ENCODE data around the gene AIG1.

Gene AIG1

GRCh38 chr6:143346004-143346403 is 285.3 kb downstream of the AIG1 start:
- Histone ChIP-seq H3K27ac (ENCODE audit: low read depth, low read length, poor library complexity, severe bottlenecking) (no peak overlapping the region), H3K4me3 (ENCODE audit: low read depth, low read length, poor library complexity, severe bottlenecking) (no peak overlapping the region), H3K9me2 (ENCODE audit: low read depth, low read length) (no peaks in the 10 kb centered on the region), H3K4me1 (ENCODE audit: insufficient read depth, low read length, severe bottlenecking) (no peaks in the 10 kb centered on the region), H3K79me2 (ENCODE audit: insufficient read depth, low read length) (no peaks in the 10 kb centered on the region), H3F3A (ENCODE audit: insufficient read depth, low read length) (no peaks in the 10 kb centered on the region; the same call in 1 of the 2 replicates), H3K36me3 (ENCODE audit: insufficient read depth, low read length) (no peaks in the 10 kb centered on the region), H4K20me1 (ENCODE audit: insufficient read depth, low read length) (no peaks in the 10 kb centered on the region), H3K9ac (ENCODE audit: low read length) (no peak overlapping the region), H3K4me2 (ENCODE audit: low read length) (no peak overlapping the region), H3K9me3 (ENCODE audit: low read length) (no peaks in the 10 kb centered on the region), H2AFZ (ENCODE audit: low read length) (no peak overlapping the region), H3K27me3 (ENCODE audit: insufficient read depth, low read length) (no peaks in the 10 kb centered on the region)
- no peak for TF ChIP-seq EZH2 (IDR thresholded peaks at IDR 0.05; ENCODE audit: borderline replicate concordance, low read length)
- no peak for TF ChIP-seq CTCF (IDR thresholded peaks at IDR 0.05; ENCODE audit: low read length)

GRCh38 chr6:143348531-143348930 is 287.8 kb downstream of the AIG1 start:
- TF ChIP-seq CTCF (IDR thresholded peaks at IDR 0.05; ENCODE audit: low read length) (no peak), EZH2 (IDR thresholded peaks at IDR 0.05; ENCODE audit: borderline replicate concordance, low read length) (no peak)
- Histone ChIP-seq H3K79me2 (ENCODE audit: insufficient read depth, low read length) (no peaks in the 10 kb centered on the region), H3K9me3 (ENCODE audit: low read length) (no peaks in the 10 kb centered on the region)

GRCh38 chr6:143349530-143349929 is 288.8 kb downstream of the AIG1 start:
- no peak for TF ChIP-seq EZH2 (IDR thresholded peaks at IDR 0.05; ENCODE audit: borderline replicate concordance, low read length)
- no peak for TF ChIP-seq CTCF (IDR thresholded peaks at IDR 0.05; ENCODE audit: low read length)
- Histone ChIP-seq H3K4me3 (ENCODE audit: low read depth, low read length, poor library complexity, severe bottlenecking) (no peak overlapping the region), H3K9ac (ENCODE audit: low read length) (no peak overlapping the region)

More at GRCh38 chr6:143348531-143348930, 287.8 kb downstream of the AIG1 start:
- no peaks in the 10 kb centered on the region for H4K20me1 ChIP-seq (ENCODE audit: insufficient read depth, low read length)
- H3K4me3 ChIP-seq (ENCODE audit: low read depth, low read length, poor library complexity, severe bottlenecking), result no peak overlapping the region
- H2AFZ ChIP-seq (ENCODE audit: low read length), result no peak overlapping the region
- no peak overlapping the region for H3K9ac ChIP-seq (ENCODE audit: low read length)
- H3K4me2 ChIP-seq (ENCODE audit: low read length), result no peak overlapping the region
- H3K4me1 ChIP-seq (ENCODE audit: insufficient read depth, low read length, severe bottlenecking), result no peaks in the 10 kb centered on the region
- no peaks in the 10 kb centered on the region for H3K9me2 ChIP-seq (ENCODE audit: low read depth, low read length)
- H3K27me3 ChIP-seq (ENCODE audit: insufficient read depth, low read length), result no peaks in the 10 kb centered on the region
- H3K27ac ChIP-seq (ENCODE audit: low read depth, low read length, poor library complexity, severe bottlenecking), result no peak overlapping the region
- H3F3A ChIP-seq (ENCODE audit: insufficient read depth, low read length), result no peaks in the 10 kb centered on the region; the same call in 1 of the 2 replicates
- H3K36me3 ChIP-seq (ENCODE audit: insufficient read depth, low read length), result no peaks in the 10 kb centered on the region

More at GRCh38 chr6:143349530-143349929, 288.8 kb downstream of the AIG1 start:
- no peaks in the 10 kb centered on the region for H3K9me2 ChIP-seq (ENCODE audit: low read depth, low read length)
- no peaks in the 10 kb centered on the region for H3K79me2 ChIP-seq (ENCODE audit: insufficient read depth, low read length)
- no peaks in the 10 kb centered on the region for H4K20me1 ChIP-seq (ENCODE audit: insufficient read depth, low read length)
- no peaks in the 10 kb centered on the region for H3K9me3 ChIP-seq (ENCODE audit: low read length)
- H3K4me1 ChIP-seq (ENCODE audit: insufficient read depth, low read length, severe bottlenecking), result no peaks in the 10 kb centered on the region
- H3K27ac ChIP-seq (ENCODE audit: low read depth, low read length, poor library complexity, severe bottlenecking), result no peak overlapping the region
- no peaks in the 10 kb centered on the region; the same call in 1 of the 2 replicates for H3F3A ChIP-seq (ENCODE audit: insufficient read depth, low read length)
- no peaks in the 10 kb centered on the region for H3K27me3 ChIP-seq (ENCODE audit: insufficient read depth, low read length)
- no peak overlapping the region for H3K4me2 ChIP-seq (ENCODE audit: low read length)
- H3K36me3 ChIP-seq (ENCODE audit: insufficient read depth, low read length), result no peaks in the 10 kb centered on the region
- H2AFZ ChIP-seq (ENCODE audit: low read length), result no peak overlapping the region

All from OCI-LY1 (cell line).